Right lobe of liver (tissue), 4 donors: ENCODE measurements around the gene YIPF5.

Source experiments
- CTCF ChIP-seq, 4 donors: fragments of 200-600 bp in 3 of 4; fragments of 450-650 bp in 1 of 4; IDR thresholded peaks; one replicate each; pipeline versions ENCODE4 v1.5.1 to v1.8.0; 2016 to 2022; ENCODE audit warnings: antibody characterized with exemption in 4 of 4, mild to moderate bottlenecking in 2 of 4
- POLR2A ChIP-seq: fragments of 450-650 bp; IDR thresholded peaks from one replicate; pipeline ENCODE4 v1.6.1; 2017; ENCODE audit warnings: antibody characterized with exemption, mild to moderate bottlenecking
- donor health status: DM: no; HTN: no; CAD: no.
- donor health status: DM: no; HTN: no; CAD: no.
- donor health status: DM: no; HTN: yes; CAD: no.

- TF ChIP-seq CTCF (IDR thresholded peaks at IDR 0.05) (no peak), POLR2A (no peak)
These were observed 35.2 kb downstream of the YIPF5 start for GRCh38 chr5:144135113-144135762.
